ENCODE results near the gene TSHZ1.

Gene TSHZ1

GRCh38 chr18:75249175-75249518 is 38.5 kb downstream of the TSHZ1 start:
- DNase-seq: no peak

DNA sequence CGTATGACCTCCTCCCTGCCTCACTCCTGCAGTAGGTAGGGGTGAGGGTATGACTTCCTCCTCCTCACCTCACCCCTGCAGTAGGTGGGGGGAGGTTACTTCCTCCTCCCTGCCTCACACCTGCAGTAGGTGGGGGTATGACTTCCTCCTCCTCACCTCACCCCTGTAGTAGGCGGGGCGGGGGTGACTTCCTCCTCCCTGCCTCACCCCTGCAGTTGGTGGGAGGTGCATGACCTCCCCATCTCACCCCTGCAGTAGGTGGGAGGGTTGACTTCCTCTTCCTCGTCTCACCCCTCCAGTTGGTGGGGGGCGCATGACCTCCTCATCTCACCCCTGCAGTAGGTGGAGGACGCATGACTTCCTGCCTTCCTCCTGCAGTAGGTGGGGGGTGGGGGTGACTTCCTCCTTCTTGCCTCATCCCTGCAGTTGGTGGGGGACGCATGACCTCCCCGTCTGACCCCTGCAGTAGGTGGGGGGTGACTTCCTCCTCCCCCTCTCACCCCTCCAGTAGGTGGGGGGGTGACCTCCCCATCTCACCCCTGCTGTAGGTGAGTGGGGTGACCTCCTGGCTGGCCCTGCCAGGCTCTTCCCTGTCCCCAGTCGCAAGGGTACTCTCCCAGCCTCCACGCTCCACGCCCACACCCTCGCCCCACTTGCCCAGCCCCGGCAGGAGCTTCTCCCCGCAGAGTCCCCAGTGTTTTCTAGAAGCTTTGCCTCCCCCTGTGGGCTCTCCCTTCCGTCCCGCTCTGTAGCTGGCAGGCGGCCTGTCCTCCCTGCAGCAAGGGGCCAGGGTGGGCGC is 39.3 kb downstream of the TSHZ1 start:
- no peak for DNase-seq

- DNase-seq: no peak
These were observed 39.8 kb downstream of the TSHZ1 start for GRCh38 chr18:75250471-75250821.

GRCh38 chr18:75251466-75251865 is 40.9 kb downstream of the TSHZ1 start:
- no peak for DNase-seq

DNA sequence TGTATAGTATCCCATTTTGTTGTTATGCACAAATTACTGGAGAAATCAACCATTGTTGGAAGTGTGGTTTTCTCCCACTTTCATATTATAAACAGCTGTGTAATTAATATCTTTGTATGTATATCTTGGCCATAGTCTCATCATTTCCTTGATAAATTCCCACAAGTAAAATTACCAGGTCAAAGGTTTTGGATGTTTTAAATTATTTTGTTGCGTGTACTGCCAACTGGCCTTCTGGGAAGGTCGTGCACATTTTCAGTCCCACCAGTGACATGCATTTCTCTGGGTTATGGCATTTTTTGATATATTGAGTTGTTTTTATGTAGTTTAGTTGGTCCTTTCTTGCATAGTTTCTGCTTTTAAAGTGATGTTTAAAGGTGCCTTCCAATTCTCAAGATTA is 41.5 kb downstream of the TSHZ1 start:
- no peak for DNase-seq

- no peak for DNase-seq
These were observed 42.4 kb downstream of the TSHZ1 start for GRCh38 chr18:75253043-75253442.

DNA sequence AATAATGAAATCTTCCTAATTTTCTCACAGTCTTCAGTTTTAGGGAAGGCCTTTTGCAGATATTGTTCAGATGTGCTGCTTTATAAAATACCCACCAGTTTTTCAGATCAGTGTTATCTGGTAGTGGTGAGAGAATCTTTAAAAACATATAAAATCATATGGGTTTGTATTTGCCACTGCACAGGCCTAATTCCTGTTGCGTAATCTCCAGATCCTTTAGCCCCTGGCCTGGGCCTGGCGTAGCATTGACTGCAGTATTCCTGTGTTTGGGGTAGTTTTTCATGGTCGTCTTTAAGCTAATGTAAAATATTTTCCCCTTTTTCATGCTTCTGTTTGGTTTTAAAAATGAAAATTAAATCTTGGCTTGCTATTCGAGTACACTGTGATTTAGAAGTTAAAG is 43.2 kb downstream of the TSHZ1 start:
- DNase-seq: no peak

DNA sequence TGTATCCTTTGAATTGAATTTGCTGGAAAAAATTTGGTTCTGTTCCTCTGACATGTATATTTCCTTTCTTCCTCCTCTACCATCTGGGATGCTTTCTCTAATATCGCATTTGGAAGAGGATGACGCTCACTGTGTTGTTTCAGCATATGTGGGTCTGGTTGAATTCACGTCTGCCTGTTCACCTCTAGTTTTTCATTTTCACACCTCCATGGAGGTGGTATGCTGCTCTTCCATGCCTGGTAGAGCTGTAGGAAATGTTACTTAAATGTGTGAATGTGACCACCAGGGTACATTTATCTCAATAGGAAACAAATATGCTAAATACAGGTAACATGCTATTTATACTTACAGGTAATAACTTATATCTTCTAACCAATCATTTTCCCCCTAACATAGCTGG is 44.5 kb downstream of the TSHZ1 start:
- no peak for DNase-seq

DNA sequence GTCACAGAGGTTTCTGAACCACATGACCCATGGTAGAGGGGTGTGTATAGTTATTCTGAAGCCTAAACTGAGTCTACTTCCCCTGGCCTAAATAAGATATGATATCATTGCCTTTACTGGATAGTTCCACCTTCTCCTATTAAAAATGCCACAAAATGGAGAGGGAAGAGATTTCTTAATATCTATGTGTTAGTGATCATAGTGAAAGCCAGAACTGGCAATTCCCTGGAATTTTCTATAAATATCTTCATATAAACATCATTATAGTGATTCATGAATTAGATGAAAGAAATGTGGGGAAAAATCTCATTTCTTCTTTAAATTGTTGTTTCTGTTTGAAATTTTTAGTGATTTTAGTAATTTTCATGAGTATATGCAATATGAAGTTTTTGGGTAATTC is 45.8 kb downstream of the TSHZ1 start:
- no peak for DNase-seq

DNA sequence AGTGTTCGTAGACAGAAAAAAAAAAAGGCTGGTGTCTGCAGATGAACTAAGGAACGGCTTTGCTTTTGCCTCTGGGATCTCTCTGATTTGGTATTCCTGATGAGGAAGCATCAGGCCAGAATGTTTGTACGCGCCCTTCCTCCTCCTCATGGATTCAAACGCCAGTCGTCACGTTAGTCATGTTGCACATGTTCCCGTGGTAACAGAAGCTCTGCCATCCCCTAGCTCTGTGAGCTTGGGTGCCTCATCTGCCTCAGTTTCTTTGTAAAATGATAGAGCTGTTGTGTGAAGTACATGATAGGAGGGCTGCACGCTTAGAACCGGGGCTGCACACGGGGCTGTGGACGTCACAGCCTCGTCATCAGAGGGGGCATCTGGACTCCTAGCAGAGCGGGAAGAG is 47.0 kb downstream of the TSHZ1 start:
- DNase-seq: no peak

GRCh38 chr18:75261430-75262223 is 51.0 kb downstream of the TSHZ1 start:
- DNase-seq: no peak

DNA sequence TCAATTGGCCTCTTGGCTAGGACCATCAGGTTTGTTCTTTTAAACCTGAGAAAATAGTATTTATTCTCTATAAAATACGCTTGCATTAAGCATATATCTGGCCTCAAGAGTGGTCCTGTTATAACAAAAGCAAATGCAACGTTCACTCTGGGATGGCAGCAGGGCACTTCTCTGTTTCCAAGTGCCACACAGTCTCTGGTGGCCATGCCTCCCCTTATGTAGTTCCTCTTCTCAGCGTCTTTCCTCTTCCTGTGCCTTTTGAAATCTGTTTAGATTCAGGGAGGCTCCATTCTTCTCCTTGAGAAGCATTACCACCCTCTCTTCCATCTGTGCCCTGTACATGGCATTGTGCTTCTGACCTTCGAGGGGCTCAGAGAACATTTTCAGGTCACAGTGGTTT is 51.9 kb downstream of the TSHZ1 start:
- no peak for DNase-seq

DNA sequence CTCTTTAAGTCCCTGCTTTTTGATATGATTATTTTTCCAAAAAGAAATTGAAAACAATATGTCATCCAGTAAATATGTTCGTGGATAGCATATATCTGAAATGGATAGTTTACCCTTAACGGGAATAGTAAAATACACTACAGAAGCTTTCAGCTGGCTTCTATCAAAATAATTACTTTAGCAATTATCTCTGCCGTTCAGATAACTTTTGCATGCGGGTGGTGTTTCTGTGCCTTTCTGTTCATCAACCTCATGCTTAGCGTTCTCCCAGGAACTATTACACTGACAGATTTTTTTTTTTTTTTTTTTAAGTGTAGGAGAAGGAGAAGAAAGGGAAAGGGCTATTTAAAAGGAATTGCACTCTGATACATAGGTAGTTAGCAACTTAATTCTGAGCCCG is 53.6 kb downstream of the TSHZ1 start:
- DNase-seq: no peak

GRCh38 chr18:75264926-75265597 is 54.5 kb downstream of the TSHZ1 start:
- DNase-seq: no peak

DNA sequence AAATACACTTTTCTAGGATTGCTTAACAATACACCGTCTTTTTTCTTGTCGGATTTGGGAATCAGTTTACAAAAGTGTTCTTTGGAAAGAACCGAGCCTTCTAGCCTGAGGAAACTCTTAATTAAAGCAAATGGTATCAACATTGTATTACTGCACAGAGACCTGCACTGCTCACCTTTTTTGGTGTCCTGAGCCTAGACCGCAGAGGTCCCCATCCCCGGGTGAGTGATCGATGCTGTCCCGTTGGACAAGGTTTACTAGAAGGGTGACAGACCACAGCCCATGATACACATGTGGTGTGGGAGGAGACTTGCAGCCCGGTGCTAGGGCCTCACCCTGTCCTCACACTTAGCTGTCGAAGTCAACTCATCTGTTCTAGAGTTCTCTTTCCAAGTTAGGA is 55.3 kb downstream of the TSHZ1 start:
- DNase-seq: no peak

- DNase-seq: no peak
These were observed 57.2 kb downstream of the TSHZ1 start for GRCh38 chr18:75267643-75268363.

DNA sequence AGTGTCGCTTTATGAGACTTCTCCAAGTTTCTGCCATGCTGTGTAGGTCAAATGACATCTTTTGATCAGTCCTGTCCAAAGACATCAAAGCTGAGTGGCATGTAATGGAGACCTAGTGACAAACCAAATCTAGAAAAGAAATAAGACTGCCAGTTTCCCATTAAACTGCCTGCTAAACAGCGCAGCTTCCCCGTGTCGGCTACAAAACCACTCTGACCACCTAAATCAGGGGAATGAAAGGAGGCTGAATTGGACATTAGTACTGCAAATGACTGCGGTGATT is 57.7 kb downstream of the TSHZ1 start:
- DNase-seq: no peak

- DNase-seq: no peak
These were observed 58.6 kb downstream of the TSHZ1 start for GRCh38 chr18:75269124-75269680.

DNA sequence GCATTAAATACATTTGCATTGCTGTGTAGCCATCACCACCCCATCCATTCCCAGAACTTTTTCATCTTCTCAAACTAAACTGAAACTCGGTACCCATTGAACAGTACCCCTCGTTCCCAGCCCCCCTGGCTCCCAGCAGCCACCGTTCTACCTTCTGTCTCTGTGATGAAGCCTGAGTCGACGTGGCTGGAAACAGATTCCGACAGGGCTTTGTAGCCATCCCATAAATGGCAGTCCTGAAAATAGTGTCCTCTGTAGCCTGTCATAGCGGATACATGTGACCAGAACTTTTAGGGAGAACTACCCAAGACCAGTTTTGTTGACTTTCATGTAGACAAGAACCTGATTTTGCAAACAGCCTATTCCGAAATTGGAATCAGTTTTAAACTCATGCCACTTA is 59.1 kb downstream of the TSHZ1 start:
- no peak for DNase-seq

- no peak for DNase-seq
These were observed 61.4 kb downstream of the TSHZ1 start for GRCh38 chr18:75271952-75272351.

- DNase-seq: no peak
These were observed 63.2 kb downstream of the TSHZ1 start for GRCh38 chr18:75273817-75274216.

DNA sequence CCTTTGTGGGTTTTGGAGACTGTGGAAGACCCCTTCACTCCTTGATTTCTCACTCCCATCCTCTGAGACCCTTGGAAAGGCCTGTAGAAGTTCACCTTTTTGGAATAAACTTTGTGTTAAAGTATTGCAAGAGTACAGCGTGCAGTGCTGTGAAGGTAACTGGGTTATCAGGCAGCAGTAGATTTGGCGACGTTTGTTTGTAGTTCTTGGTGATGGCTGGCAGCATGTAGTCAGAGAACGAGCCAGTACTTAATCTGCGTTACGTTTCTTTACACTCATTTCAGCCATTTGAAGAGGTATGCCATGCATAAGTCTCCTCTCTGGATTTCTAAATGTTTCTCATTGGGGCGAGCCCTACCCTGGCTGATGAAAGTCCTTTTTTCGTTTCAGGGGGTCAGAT is 64.6 kb downstream of the TSHZ1 start:
- DNase-seq: no peak

Data from fibroblast of upper back skin (primary cell).